ENCODE data around the gene B4GALT1.

DNA sequence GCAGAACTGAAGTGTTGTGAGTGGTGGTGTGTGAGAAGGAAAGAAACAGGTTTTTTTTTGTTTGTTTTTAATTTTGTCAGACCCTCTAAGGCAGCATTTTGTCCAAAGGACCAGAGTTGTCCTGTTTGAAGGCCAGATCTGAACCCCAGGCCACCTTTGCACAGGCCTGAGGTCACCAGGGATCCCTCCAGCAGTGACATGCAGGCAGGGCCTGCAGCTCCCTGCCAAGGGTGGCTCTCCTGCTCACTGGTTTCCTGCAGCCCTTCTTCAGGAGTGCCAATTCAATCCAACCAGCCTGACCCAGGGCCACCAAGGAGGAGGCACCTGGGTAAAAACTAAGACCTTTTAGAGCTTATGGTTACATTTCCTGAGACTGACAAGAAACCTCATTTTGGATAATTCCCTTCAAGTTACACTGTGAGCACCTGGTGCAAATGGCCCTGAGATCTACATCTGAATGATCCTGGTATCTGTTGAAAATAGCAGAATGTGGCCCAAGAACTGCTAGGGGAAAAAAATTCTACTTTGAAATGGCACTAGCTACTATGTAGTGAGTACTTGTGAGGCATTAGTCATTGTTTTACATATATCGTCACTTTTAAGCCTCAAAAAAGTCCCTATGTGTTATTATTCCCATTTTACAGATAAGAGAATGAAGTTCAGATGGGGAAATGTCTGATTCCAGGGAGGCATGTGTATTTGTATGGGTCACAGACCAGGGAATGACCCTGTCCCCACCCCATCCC lies 57.1 kb downstream of the B4GALT1 start:
- TF ChIP-seq CTCF (conservative IDR thresholded peaks at IDR 0.05; ENCODE audit: low read depth, low read length), result no peak
- no peak for TF ChIP-seq EZH2 (IDR thresholded peaks at IDR 0.05; ENCODE audit: borderline replicate concordance, low read depth, low read length, poor library complexity, severe bottlenecking)
